Myometrial cell (primary cell): ENCODE results near the gene ULBP3. TPM values are rescaled to one million over a fixed set of nuclear protein-coding genes. Genes with fewer than 3 reads are reported as not detected.

Experiments used
- total RNA-seq: library from RNA; depleted of rRNA; stranded (reverse); fragments of >200 nt; gene quantifications from 2 replicates; pipeline ENCODE4 v1.2.3, GENCODE V29; 2015

ULBP3 gene
- 10.7 and 13.1 TPM in 2 replicates for total RNA-seq

GRCh38 chr6:150068720-150069648 lies at the start of gene ULBP3:
Gene ULBP3, minus strand, starts transcription at chr6:150069121. Its CDS starts 55 bp downstream, at chr6:150069066.

GRCh38 chr6:150025201-150025917 lies 43.6 kb downstream of the ULBP3 start, which contains the start of gene RAET1L:
Gene RAET1L, minus strand, starts transcription at chr6:150025532. Its CDS starts 61 bp downstream, at chr6:150025471.

Other genes with a start within 250 kb of the ULBP3 start
- gene LRP11, start 204.8 kb downstream of the ULBP3 start, total RNA-seq, result 44.1 and 67.0 TPM in 2 replicates
- under 0.01 TPM in 1 of 2 replicates, not detected in the other for gene RAET1E, start 171.0 kb downstream of the ULBP3 start, total RNA-seq
- gene RAET1G, start 146.0 kb downstream of the ULBP3 start, total RNA-seq, result 0.71 and 1.7 TPM in 2 replicates
- gene ULBP2, start 127.1 kb downstream of the ULBP3 start, total RNA-seq, result 8.1 and 10.6 TPM in 2 replicates
- gene ULBP1, start 105.2 kb downstream of the ULBP3 start, total RNA-seq, result 4.3 and 4.8 TPM in 2 replicates
- gene RAET1L, start 43.6 kb downstream of the ULBP3 start, total RNA-seq, result not detected in 2 replicates
- not detected in 2 replicates for gene PPP1R14C, start 73.9 kb upstream of the ULBP3 start, total RNA-seq